Measurements from ENCODE around the gene PSTK.
A peak's percentile ranks its signal among the peaks of the same experiment; 100 is the strongest.

GRCh38 chr10:122981066-122981464, 864 bp downstream of the PSTK start:
- TF ChIP-seq CTCF (conservative IDR thresholded peaks at IDR 0.05; ENCODE audit: low read length) (peak; percentile 55), EZH2phosphoT487 (IDR thresholded peaks at IDR 0.05; ENCODE audit: borderline replicate concordance) (no peak)
